ENCODE results near the gene E2F6. TPM values are rescaled to one million over a fixed set of nuclear protein-coding genes. Genes with fewer than 3 reads are reported as not detected.
A peak's percentile ranks its signal among the peaks of the same experiment; 100 is the strongest.

The E2F6 gene
- total RNA-seq, 1 experiment from 2014 or later, result 14.2 TPM

GRCh38 chr2:11502740-11503292 lies 36.9 kb upstream of the E2F6 start:
- Mint-ChIP-seq H3K4me1 (peaks cover 21% of the 10 kb centered on the region), H3K9me3 (peaks cover 14% of the 10 kb centered on the region), H3K36me3 (peaks cover 9% of the 10 kb centered on the region), H3K4me3 (no peak overlapping the region), H3K27ac (no peak overlapping the region), H3K27me3 (ENCODE audit: low read depth) (no peaks in the 10 kb centered on the region)
- ChIA-PET CTCF (no interaction called here), POLR2A (no interaction called here)
- no peak for ATAC-seq
- DNase-seq (ENCODE audit: low spot score), result no peak
- TF ChIP-seq CREM (CRISPR knock-in tag; IDR thresholded peaks at IDR 0.05), result no peak
- peak; percentile 98 for TF ChIP-seq GABPB1 (CRISPR knock-in tag; IDR thresholded peaks at IDR 0.05)

- TF ChIP-seq ZNF423 (CRISPR knock-in tag; IDR thresholded peaks at IDR 0.05) (no peak), GABPB1 (CRISPR knock-in tag; IDR thresholded peaks at IDR 0.05) (peak; percentile 16; the same call in 1 of the 2 replicates)
- H3K27me3 Mint-ChIP-seq (ENCODE audit: low read depth), result no peaks in the 10 kb centered on the region
- ChIA-PET POLR2A (interaction anchor here (0.5 kb wide), 1 partner anchor 113 kb away, joined by 4 read pairs; no protein-coding TSS in a partner anchor), CTCF (interaction anchor here (0.6 to 1.4 kb wide), 2 partner anchors 83 to 430 kb away, joined by 4 to 8 read pairs; no protein-coding TSS in a partner anchor)
- H3K9me3 Mint-ChIP-seq, result peaks cover 14% of the 10 kb centered on the region
- H3K4me1 Mint-ChIP-seq, result peaks cover 25% of the 10 kb centered on the region
- H3K27ac Mint-ChIP-seq, result peak overlapping the region; percentile 42
- peaks cover 9% of the 10 kb centered on the region for H3K36me3 Mint-ChIP-seq
- no peak for ATAC-seq
- DNase-seq (ENCODE audit: low spot score), result no peak
- H3K4me3 Mint-ChIP-seq, result no peak overlapping the region
Measured at GRCh38 chr2:11500702-11501303, 34.8 kb upstream of the E2F6 start.

- ATAC-seq, result no peak
- peaks cover 41% of the 10 kb centered on the region for H3K4me1 Mint-ChIP-seq
- H3K36me3 Mint-ChIP-seq, result peaks cover 9% of the 10 kb centered on the region
- DNase-seq (ENCODE audit: low spot score), result no peak
- POLR2A ChIA-PET, result no interaction called here
- no peak overlapping the region for H3K4me3 Mint-ChIP-seq
- CTCF ChIA-PET, result interaction anchor here (0.8 to 1.5 kb wide), 2 partner anchors 20 to 85 kb away, joined by 3 to 4 read pairs; no protein-coding TSS in a partner anchor
- H3K27ac Mint-ChIP-seq, result peak overlapping the region; percentile 37; the same call in 1 of the 2 replicates
- peaks cover 14% of the 10 kb centered on the region for H3K9me3 Mint-ChIP-seq
- H3K27me3 Mint-ChIP-seq (ENCODE audit: low read depth), result no peaks in the 10 kb centered on the region
- TF ChIP-seq HMGXB4 (CRISPR knock-in tag; IDR thresholded peaks at IDR 0.05), result no peak
- TF ChIP-seq ZNF232 (CRISPR knock-in tag; IDR thresholded peaks at IDR 0.05), result no peak
- no peak for TF ChIP-seq NR2C2 (CRISPR knock-in tag; IDR thresholded peaks at IDR 0.05)
- no peak for TF ChIP-seq ZBTB43 (CRISPR knock-in tag; IDR thresholded peaks at IDR 0.05)
- TF ChIP-seq ZMAT4 (CRISPR knock-in tag; IDR thresholded peaks at IDR 0.05), result no peak
- peak; percentile 96 for TF ChIP-seq GABPB1 (CRISPR knock-in tag; IDR thresholded peaks at IDR 0.05)
- no peak for TF ChIP-seq SMAD4 (CRISPR knock-in tag; IDR thresholded peaks at IDR 0.05)
- TF ChIP-seq PREB (CRISPR knock-in tag; IDR thresholded peaks at IDR 0.05; ENCODE audit: borderline replicate concordance), result peak; percentile 43; the same call in 1 of the 2 replicates
- no peak for TF ChIP-seq ZNF532 (CRISPR knock-in tag; IDR thresholded peaks at IDR 0.05; ENCODE audit: borderline replicate concordance)
- TF ChIP-seq ZNF512 (CRISPR knock-in tag; IDR thresholded peaks at IDR 0.05; ENCODE audit: borderline replicate concordance), result no peak
- no peak for TF ChIP-seq ESRRA (CRISPR knock-in tag; IDR thresholded peaks at IDR 0.05; ENCODE audit: borderline replicate concordance)
- TF ChIP-seq USF2 (CRISPR knock-in tag; IDR thresholded peaks at IDR 0.05), result no peak
Measured at GRCh38 chr2:11499081-11499743, 33.3 kb upstream of the E2F6 start.
